ENCODE measurements around the gene RFTN1.

GRCh38 chr3:16401273-16401672, 112.2 kb downstream of the RFTN1 start:
- TF ChIP-seq, protein P1, sequence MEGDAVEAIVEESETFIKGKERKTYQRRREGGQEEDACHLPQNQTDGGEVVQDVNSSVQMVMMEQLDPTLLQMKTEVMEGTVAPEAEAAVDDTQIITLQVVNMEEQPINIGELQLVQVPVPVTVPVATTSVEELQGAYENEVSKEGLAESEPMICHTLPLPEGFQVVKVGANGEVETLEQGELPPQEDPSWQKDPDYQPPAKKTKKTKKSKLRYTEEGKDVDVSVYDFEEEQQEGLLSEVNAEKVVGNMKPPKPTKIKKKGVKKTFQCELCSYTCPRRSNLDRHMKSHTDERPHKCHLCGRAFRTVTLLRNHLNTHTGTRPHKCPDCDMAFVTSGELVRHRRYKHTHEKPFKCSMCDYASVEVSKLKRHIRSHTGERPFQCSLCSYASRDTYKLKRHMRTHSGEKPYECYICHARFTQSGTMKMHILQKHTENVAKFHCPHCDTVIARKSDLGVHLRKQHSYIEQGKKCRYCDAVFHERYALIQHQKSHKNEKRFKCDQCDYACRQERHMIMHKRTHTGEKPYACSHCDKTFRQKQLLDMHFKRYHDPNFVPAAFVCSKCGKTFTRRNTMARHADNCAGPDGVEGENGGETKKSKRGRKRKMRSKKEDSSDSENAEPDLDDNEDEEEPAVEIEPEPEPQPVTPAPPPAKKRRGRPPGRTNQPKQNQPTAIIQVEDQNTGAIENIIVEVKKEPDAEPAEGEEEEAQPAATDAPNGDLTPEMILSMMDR (IDR thresholded peaks at IDR 0.05): no peak
- no peak for TF ChIP-seq POLR2A (IDR thresholded peaks at IDR 0.05)

All from testis (tissue), 2 donors.